Non-pigmented ciliary epithelial cell (primary cell): ENCODE data around the gene HES3.
A peak's percentile ranks its signal among the peaks of the same experiment; 100 is the strongest.

Source experiments
- DNase-seq: peaks from one replicate; pipeline ENCODE4 v3.0.0-alpha.2; 2010; ENCODE audit warnings: low read depth

HES3 gene

DNA sequence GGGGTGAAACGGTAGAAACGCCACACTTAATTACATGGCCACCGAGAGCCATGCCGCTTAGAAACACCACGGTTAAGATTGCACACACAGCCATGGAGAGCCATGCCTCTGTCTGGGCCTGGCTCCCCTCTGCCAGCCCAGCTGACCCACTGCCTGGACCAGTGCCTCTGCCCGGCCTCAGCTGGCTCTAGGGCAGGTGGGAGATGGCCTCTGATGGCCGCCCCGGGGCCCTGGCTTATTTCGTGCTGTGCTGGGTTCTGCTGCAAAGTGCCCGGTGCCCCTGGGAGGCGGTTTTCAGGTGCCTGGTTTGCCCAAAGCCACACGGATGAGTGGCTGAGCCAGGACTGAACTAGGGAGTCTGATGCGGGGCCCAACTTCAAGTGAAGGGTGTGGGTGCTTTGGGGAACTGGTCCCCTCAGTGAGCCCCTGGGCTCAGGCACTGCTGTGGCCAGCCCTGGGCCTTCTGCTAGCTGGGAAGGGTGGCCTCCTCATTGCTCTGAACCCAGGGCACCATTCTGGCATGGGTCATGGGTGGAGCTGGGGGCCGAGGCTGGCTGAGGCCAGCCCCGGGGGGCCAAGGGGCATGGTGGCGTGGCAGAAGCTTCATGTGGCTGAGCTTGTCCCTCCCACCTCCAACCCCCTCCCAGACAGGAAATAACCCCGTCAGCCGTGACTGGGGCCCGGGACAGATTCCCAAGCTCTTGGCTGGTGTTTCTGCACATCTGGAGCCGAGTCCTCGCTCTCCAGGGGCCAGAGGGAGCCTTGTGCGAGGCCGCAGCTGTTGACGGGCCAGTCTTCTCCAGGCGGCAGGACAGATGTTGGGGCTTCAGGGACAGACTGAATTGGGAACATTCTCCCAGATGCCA is 18.8 kb downstream of the HES3 start:
- no peak for DNase-seq

GRCh38 chr1:6263716-6264115 is 19.7 kb downstream of the HES3 start:
- no peak for DNase-seq

GRCh38 chr1:6265151-6265550 is 21.2 kb downstream of the HES3 start:
- no peak for DNase-seq

DNA sequence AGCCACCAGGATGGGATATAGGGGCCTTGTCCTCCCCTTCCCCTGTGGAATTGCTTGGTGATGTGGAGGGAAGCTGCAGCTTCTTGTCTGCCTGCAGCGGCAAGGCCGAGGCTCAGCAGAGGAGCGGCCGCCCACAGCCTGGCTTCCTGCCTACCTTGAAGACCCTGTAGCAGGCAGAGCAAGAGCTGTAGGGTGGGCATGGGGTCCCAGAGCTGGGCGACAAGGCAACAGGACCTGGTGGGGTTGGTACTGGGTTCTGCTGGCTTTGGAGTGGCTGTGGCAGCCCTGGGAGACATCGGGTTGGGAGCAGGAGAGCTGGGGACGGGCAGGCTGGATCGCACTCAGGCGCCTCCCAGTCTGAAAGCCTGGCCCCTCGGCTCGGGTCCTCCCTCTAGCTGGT is 22.7 kb downstream of the HES3 start:
- DNase-seq: no peak

DNA sequence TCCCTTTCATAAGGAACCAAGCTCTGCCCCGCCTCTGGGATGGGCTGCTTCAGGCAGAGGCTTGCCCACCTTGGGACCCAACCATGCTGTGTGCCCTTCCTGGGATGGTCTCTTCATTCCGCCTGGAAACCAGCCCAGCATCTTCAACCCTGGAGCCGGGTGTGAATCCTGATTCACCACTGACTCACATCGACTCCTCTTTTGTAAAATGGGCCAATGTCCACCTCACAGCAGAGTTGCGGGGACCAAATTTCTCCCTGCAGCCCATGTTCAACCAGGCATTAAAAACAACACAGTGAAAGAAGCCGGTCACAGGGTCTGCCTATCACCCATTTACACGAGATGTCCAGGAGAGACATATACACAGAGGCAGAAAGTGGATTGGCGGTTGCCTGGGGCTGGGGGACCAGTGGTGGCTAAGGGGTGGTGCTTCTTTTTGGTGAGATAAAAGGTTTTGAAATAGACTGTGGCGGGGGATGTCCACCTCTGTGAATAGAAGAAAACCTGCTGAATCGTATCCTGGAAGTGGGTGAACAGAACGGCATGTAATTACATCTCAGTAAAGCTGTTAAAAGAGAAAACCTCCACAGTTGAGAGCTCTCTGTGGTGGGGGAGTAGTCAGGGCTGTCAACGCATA is 23.8 kb downstream of the HES3 start:
- no peak for DNase-seq

DNA sequence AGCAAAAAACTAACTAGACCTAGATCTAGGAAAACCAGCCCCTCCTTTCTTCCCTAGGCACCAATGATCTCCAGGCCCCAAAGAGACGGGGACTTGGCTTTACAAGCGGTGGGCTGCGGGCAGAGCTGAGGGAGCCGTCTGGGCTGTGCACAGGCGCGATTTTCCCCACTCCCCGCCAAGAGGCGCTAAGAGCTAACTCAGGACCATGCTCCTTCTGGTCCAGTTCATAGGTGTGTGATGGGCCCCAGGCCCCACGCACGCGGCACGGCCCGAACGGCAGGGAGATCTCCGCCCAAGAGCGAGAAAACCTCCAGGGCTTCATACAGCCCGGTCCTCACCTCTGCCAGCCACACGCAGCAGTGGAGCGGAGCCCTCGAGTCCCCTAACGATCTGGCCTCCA is 24.4 kb downstream of the HES3 start:
- DNase-seq: no peak

DNA sequence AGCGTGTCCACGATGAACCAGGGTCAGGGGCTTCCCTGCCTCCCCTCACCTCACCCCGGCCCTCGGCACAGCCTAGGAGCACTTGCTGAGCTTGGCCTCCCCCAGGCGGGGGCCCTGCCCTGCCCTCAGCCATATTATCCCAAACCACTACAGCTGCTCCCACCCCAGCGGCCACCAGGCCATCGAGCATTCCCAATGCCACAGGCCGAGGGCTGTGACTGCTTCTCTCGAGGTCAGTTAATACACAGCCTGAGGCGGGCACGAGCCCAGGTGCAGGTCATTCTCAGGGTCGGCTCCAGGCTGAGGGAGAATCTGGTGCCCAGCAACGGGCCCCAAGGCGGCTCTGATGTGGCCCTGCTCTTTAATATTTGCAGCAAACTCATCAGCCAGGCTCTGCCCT is 25.3 kb downstream of the HES3 start:
- no peak for DNase-seq

GRCh38 chr1:6269720-6270400 is 25.9 kb downstream of the HES3 start:
- DNase-seq: no peak

- DNase-seq: no peak
Observed at GRCh38 chr1:6270401-6270800, 26.4 kb downstream of the HES3 start.

- no peak for DNase-seq
Observed at GRCh38 chr1:6271006-6271405, 27.0 kb downstream of the HES3 start.

DNA sequence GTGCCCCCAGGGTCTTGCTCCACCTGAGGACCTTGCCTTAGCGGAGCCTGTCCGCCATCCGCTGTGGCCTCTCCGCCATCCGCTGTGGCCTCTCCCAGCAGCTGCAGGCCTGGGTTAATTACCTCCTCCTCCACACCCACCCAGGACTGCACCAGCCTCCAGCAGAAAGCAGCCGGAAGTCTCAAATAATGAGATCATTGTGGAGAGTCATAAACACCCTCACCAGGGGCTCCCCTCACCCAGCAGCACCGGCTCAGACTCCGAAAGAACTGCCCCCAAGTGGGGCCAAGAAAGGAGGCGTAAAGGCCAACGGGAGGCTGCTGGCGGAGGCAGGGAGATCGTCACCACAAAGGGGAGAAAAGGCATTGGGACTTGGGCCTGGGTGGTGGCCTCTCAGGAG is 27.6 kb downstream of the HES3 start:
- DNase-seq: no peak

DNA sequence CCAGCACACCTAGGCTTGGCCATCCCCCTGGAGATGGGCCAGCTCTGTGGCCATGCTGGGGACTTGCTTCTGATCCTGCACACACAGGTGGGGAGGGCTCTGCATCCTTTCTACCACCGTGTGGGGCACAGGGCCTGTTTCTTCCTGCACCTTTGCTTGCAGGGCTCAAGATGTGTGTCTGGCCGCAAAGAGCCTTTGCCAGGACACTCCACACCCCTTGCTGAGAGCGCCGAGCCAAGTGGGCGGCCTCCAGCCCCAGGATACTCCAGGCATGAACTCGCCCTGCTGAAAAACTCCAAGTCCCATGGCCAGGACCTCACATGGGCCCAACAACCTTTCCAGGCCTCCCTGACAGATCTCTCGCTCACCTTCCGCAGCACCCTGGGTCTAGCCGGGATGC is 28.5 kb downstream of the HES3 start:
- no peak for DNase-seq

DNA sequence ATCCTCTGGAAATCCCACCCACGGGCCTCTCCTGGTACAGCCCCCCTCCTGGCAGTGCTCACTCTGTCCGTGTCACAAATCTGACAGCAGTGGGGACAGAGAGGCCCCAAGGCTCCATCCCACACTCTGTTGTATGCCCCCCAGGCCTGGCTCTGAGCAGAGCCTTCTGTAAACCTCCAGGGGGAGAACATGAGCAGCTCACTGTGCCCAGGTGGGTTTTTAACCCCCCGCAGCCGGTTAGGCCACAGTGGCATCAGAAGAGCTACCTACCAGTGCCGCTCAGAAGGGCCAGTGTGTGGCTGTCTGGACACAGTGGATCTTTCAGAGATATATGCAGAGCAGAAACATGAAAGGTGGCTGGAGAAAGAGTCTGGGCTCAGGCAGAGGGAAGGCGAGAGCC is 28.9 kb downstream of the HES3 start:
- DNase-seq: no peak

GRCh38 chr1:6273380-6273891 is 29.5 kb downstream of the HES3 start:
- DNase-seq: peak; percentile 27

DNA sequence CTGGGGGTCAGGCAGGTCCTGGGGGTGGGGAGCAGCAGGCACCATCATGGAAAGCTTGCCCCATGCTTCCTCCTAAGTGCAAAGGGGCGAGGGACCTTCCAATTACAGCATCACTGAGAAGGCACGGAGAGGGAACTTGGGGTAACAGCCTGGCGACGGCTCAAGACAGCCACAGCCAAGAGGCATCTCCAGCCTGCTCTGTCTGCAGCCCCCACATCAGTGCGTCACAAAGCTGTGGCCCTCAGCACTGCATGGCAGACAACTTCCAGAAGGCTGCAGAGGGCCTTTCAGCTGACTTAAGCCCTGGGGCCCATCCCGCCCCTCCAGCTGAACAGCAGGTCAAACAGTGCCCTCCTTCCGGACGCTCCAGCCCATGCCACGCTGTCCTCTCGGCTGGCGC is 30.1 kb downstream of the HES3 start:
- no peak for DNase-seq

GRCh38 chr1:6274622-6275139 is 30.7 kb downstream of the HES3 start:
- DNase-seq: no peak

DNA sequence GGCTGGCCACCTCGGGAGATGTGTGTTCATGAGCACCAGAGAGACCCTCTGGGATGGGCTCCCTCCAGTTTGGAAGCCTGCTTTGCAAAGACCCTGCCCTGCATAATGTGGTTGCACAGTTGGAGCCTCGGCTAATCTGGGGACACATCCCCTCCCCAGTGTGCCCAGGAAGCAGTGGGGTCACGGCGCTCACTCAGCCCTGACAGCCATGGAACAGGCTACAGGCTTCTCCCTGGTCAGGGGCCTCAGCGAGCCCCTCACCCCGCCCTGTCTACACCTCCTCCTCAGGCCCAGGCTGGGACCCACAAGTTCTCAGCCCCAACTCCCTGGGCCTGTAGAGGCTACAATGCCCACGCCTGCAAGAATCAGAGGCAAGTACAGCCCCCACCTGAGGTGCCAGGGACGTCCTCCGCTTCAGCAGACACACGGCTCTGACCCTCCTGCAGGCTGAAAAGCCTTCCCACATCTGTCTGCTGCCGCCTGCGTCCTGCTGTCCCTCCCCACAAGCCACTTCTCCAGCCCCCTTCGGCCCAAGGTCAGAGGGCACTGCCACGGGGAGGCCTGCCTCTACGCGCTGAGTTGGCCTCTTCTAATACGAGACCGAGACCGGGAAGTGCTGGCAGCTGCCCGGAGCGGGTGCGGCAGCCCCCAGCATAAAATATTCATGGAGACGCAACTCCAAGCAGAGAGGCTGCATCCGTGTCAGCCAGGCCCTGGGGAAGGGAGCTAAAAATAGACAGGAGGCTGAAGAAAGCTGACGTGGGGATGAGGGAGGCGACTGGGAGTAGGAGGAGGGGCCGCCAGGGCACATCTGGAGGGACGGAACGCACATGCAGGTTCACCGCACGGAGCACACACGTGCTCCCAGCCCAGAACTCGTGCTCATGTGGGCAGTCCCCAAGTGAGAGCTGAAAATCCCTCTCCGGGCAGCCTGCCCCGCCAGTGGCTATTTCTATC is 32.1 kb downstream of the HES3 start:
- DNase-seq: peak; percentile 45

GRCh38 chr1:6276811-6277555 is 33.0 kb downstream of the HES3 start:
- no peak for DNase-seq

DNA sequence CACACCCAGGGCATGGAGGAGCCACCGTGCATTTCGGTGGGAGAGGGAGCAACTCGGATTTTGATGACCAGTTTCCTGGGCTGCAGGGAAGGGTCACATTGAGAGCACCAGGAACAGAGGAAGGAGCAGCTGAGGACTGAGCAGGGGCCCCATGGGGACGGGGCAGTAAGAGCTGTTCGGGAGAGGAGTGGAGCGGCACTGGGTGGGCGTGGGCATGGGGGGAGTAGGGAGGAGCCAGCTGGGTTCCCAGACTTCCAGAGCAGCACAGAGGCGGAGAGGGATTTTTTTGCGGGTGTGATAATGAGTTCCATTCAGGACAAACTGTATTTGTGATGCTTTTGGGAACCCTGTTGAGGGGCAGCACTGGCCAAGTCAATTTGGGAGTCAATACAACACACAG is 34.3 kb downstream of the HES3 start:
- no peak for DNase-seq

GRCh38 chr1:6279066-6279465 is 35.1 kb downstream of the HES3 start:
- no peak for DNase-seq
